Astrocyte (in vitro differentiated cells and primary cell): ENCODE data around the gene EFNA1. TPM values are rescaled to one million over a fixed set of nuclear protein-coding genes. Genes with fewer than 3 reads are reported as not detected.

Source experiments
- DNase-seq: peaks from one replicate; pipeline ENCODE4 v3.0.0-alpha.2; 2010; ENCODE audit warnings: low read depth
- FAIRE-seq: peaks from 2 replicates; lab custom pipeline; 2011; peaks lifted over from hg19 to GRCh38; lab: Jason Lieb, UNC
- H2AFZ ChIP-seq: 2 replicates; pipeline ENCODE4 v1.6.0; 2012; ENCODE audit warnings: low read depth, low read length, inconsistent platforms
- H3K27ac ChIP-seq: 2 replicates; pipeline ENCODE4 v1.5.1; 2011; ENCODE audit warnings: low read depth, low read length, inconsistent platforms
- H3K27me3 ChIP-seq: 2 replicates; pipeline ENCODE4 v1.6.0; 2011; ENCODE audit warnings: low read length, inconsistent platforms; ENCODE audit not compliant: insufficient read depth
- H3K36me3 ChIP-seq: 2 replicates; pipeline ENCODE4 v1.5.1; 2011; ENCODE audit warnings: low read length, inconsistent platforms; ENCODE audit not compliant: insufficient read depth
- H3K4me1 ChIP-seq: 2 replicates; pipeline ENCODE4 v1.5.1; 2011; ENCODE audit warnings: low read length, inconsistent platforms; ENCODE audit not compliant: insufficient read depth
- H3K4me2 ChIP-seq: 2 replicates; pipeline ENCODE4 v1.6.0; 2012; ENCODE audit warnings: low read length, inconsistent platforms
- H3K4me3 ChIP-seq: 2 replicates; pipeline ENCODE4 v1.5.1; 2011; ENCODE audit warnings: low read depth, mild to moderate bottlenecking, low read length, inconsistent platforms; ENCODE audit not compliant: insufficient read depth
- H3K79me2 ChIP-seq: 2 replicates; pipeline ENCODE4 v1.6.0; 2012; ENCODE audit warnings: mild to moderate bottlenecking, low read length, inconsistent platforms; ENCODE audit not compliant: insufficient read depth
- H3K9ac ChIP-seq: 2 replicates; pipeline ENCODE4 v1.6.0; 2012; ENCODE audit warnings: mild to moderate bottlenecking, low read length, inconsistent platforms
- H3K9me3 ChIP-seq: 2 replicates; pipeline ENCODE4 v1.5.1; 2012; ENCODE audit warnings: low read depth, mild to moderate bottlenecking, low read length, inconsistent platforms; ENCODE audit not compliant: insufficient read depth
- H4K20me1 ChIP-seq: 2 replicates; pipeline ENCODE4 v1.6.0; 2012; ENCODE audit warnings: low read length, inconsistent platforms; ENCODE audit not compliant: insufficient read depth
- H3K27ac Mint-ChIP-seq: one replicate; pipeline ENCODE4 v1.8.0; 2021; ENCODE audit warnings: mild to moderate bottlenecking, mixed read lengths; ENCODE audit not compliant: unreplicated experiment
- H3K27me3 Mint-ChIP-seq: one replicate; pipeline ENCODE4 v1.8.0; 2021; ENCODE audit warnings: low read depth, mixed read lengths; ENCODE audit not compliant: unreplicated experiment
- H3K36me3 Mint-ChIP-seq: one replicate; pipeline ENCODE4 v1.8.0; 2021; ENCODE audit warnings: low read depth, mixed read lengths; ENCODE audit not compliant: unreplicated experiment
- H3K4me1 Mint-ChIP-seq: one replicate; pipeline ENCODE4 v1.8.0; 2021; ENCODE audit warnings: low read depth, mixed read lengths; ENCODE audit not compliant: unreplicated experiment
- H3K4me3 Mint-ChIP-seq: one replicate; pipeline ENCODE4 v1.8.0; 2021; ENCODE audit warnings: mild to moderate bottlenecking, moderate library complexity, mixed read lengths; ENCODE audit not compliant: unreplicated experiment
- H3K9me3 Mint-ChIP-seq: one replicate; pipeline ENCODE4 v1.8.0; 2021; ENCODE audit warnings: mild to moderate bottlenecking, mixed read lengths; ENCODE audit not compliant: unreplicated experiment
- EZH2 ChIP-seq: IDR thresholded peaks from 2 replicates; pipeline ENCODE4 v1.6.1; 2012; ENCODE audit warnings: mild to moderate bottlenecking, low read length, inconsistent platforms; ENCODE audit not compliant: insufficient read depth
- total RNA-seq: library from RNA; stranded (reverse); gene quantifications from 2 replicates; pipeline ENCODE4 v1.2.1, GENCODE V29; 2021
- TF ChIP-seq, protein P1 (sequence below): IDR thresholded peaks from 2 replicates; pipeline ENCODE4 v1.5.1; 2011; ENCODE audit warnings: low read depth, mild to moderate bottlenecking, inconsistent platforms, low read length, moderate library complexity; ENCODE audit not compliant: insufficient read depth

EFNA1 gene
- total RNA-seq, 1 donor from 2014 or later = 16.4 TPM

GRCh38 chr1:155124503-155125463 lies 2.9 kb upstream of the EFNA1 start:
- Mint-ChIP-seq H3K4me3 (peak overlapping the region; percentile 51), H3K27me3 (peaks cover 17% of the 10 kb centered on the region), H3K36me3 (no peaks in the 10 kb centered on the region), H3K4me1 (peaks cover 33% of the 10 kb centered on the region), H3K27ac (peak overlapping the region; percentile 81), H3K9me3 (peaks cover 2% of the 10 kb centered on the region)
- Histone ChIP-seq H3K9ac (peak overlapping the region; percentile 18), H3K27me3 (peaks cover 57% of the 10 kb centered on the region), H3K4me2 (peak overlapping the region; percentile 22), H4K20me1 (no peaks in the 10 kb centered on the region), H3K79me2 (no peaks in the 10 kb centered on the region), H3K27ac (no peak overlapping the region), H3K9me3 (no peaks in the 10 kb centered on the region), H3K36me3 (no peaks in the 10 kb centered on the region), H2AFZ (no peak overlapping the region), H3K4me3 (no peak overlapping the region), H3K4me1 (peaks cover 40% of the 10 kb centered on the region)
- TF ChIP-seq, protein P1, sequence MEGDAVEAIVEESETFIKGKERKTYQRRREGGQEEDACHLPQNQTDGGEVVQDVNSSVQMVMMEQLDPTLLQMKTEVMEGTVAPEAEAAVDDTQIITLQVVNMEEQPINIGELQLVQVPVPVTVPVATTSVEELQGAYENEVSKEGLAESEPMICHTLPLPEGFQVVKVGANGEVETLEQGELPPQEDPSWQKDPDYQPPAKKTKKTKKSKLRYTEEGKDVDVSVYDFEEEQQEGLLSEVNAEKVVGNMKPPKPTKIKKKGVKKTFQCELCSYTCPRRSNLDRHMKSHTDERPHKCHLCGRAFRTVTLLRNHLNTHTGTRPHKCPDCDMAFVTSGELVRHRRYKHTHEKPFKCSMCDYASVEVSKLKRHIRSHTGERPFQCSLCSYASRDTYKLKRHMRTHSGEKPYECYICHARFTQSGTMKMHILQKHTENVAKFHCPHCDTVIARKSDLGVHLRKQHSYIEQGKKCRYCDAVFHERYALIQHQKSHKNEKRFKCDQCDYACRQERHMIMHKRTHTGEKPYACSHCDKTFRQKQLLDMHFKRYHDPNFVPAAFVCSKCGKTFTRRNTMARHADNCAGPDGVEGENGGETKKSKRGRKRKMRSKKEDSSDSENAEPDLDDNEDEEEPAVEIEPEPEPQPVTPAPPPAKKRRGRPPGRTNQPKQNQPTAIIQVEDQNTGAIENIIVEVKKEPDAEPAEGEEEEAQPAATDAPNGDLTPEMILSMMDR = no peak
- TF ChIP-seq EZH2 = no peak
- DNase-seq = peak; percentile 13
- no peak for FAIRE-seq

DNA sequence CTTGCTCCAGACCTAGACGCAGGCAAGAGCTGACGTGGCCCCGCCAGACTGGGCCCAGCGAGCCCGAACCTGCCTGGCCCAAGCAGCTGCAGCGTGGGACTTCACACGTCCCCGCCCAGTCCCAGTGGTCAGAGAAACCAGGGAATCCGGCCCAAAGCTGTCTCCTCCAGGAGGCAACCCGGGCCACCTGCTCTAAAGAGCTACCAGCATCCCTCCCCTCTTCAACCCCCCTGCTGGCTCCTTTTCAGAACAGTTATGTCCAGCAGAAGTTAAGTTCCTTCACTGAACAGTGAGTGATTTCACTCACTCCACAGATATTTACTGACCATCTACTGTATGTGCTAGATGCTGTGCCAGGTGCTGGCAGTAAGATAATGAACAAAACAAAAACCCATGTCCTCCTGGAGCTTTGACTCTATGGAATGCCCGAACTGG lies 2.1 kb upstream of the EFNA1 start:
- Histone ChIP-seq H4K20me1 (no peaks in the 10 kb centered on the region), H3K4me3 (no peak overlapping the region), H2AFZ (no peak overlapping the region), H3K4me1 (peaks cover 44% of the 10 kb centered on the region), H3K9ac (peak overlapping the region; percentile 18), H3K27ac (no peak overlapping the region), H3K36me3 (no peaks in the 10 kb centered on the region), H3K27me3 (peaks cover 53% of the 10 kb centered on the region), H3K4me2 (no peak overlapping the region), H3K9me3 (no peaks in the 10 kb centered on the region), H3K79me2 (no peaks in the 10 kb centered on the region)
- DNase-seq = no peak
- FAIRE-seq = no peak
- H3K9me3 Mint-ChIP-seq = peaks cover 2% of the 10 kb centered on the region
- peak overlapping the region; percentile 50 for H3K4me3 Mint-ChIP-seq
- no peaks in the 10 kb centered on the region for H3K36me3 Mint-ChIP-seq
- peaks cover 38% of the 10 kb centered on the region for H3K4me1 Mint-ChIP-seq
- H3K27ac Mint-ChIP-seq = peak overlapping the region; percentile 92
- TF ChIP-seq, protein P1 = no peak
- TF ChIP-seq EZH2 = no peak
- H3K27me3 Mint-ChIP-seq = peaks cover 13% of the 10 kb centered on the region
